Measurements from ENCODE around the gene GIMAP2.

Gene GIMAP2

GRCh38 chr7:150742286-150742968, 56.9 kb downstream of the GIMAP2 start:
- peaks cover 2 to 3% of the 10 kb centered on the region in 2 experiments for H3K4me1 ChIP-seq (ENCODE audit: control insufficient read depth in 1 of 2, insufficient read depth in 1 of 2, low read depth in 1 of 2, low read length in 1 of 2)
- no peak overlapping the region for H3K4me3 ChIP-seq (ENCODE audit: low read depth in 1 of 2, low read length in 1 of 2)
- TF ChIP-seq CTCF (IDR thresholded peaks at IDR 0.05), result no peak
- no peaks in the 10 kb centered on the region for H3K36me3 ChIP-seq
- no peak overlapping the region for H3K27ac ChIP-seq
- no peaks in the 10 kb centered on the region for H3K9me3 ChIP-seq
- H3K27me3 ChIP-seq, result peaks cover 17% of the 10 kb centered on the region

All from neutrophil (primary cell).